HG03469 (cell line): ENCODE data around the gene L3MBTL2.

Experiments used
- ATAC-seq: cut with Tn5 transposase; IDR thresholded peaks from one replicate; pipeline ENCODE4 v1.9.1; 2021; ENCODE audit warnings: mild to moderate bottlenecking, moderate library complexity, moderate number of reproducible peaks; ENCODE audit not compliant: unreplicated experiment

The L3MBTL2 gene

GRCh38 chr22:41264408-41264941, 59.4 kb downstream of the L3MBTL2 start:
- ATAC-seq, result no peak

GRCh38 chr22:41267958-41268357, 62.8 kb downstream of the L3MBTL2 start:
- ATAC-seq, result no peak

DNA sequence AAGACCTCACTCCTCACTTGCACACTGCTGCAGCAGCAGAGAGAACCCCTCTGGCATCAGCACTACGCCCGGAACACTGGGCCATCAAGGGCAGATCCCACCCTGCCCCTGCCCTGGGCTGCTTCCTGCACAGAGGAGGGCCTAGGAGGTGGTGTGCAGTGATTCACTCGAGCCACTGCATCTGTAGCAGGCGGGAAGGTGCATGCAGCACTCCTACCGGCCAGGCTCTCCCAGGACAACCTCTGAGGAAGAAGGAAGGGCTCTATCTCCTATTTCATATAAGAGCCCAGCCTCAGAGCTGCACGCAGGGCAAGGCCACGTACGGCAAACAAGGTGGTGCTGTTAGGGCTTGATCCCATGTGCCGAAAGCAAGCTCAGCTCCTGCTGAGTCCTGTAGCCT, 66.7 kb downstream of the L3MBTL2 start:
- ATAC-seq, result no peak

DNA sequence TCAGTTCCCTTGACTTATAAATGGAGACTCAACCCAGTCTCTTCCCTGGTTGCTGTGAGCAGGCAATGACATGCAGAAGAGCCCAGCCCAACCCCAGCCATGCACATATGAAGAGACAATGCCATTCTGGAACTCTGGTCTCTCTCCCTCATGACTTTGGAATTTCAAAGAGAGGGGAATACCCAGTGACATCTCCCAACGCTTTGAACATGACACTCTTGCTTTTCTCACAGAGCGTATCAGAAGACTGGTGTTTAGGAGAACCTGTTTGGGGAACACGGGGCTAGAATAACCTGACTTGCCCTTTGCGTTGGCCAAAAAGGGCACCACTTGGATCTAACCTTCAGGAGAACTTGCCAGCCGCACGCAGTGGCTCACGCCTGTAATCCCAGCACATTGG, 68.0 kb downstream of the L3MBTL2 start:
- ATAC-seq, result no peak

DNA sequence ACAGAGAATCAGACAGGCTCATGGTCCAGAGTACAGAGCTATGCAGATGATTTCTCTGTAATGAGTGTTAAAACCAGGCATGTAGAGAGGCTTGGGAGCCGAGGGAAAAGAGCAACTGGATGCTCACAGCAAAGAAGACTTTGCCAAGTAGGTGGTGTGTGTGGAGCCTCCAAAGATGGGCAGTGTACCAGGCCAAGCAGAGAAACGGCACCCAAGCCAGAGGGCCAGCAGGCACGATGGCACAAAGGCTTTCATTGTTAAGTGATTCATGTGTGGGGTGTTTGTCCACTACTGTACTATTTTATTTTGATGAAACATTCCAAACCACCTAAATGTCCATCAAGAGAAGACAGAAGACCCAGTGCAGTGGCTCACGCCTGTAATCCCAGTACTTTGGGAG, 69.7 kb downstream of the L3MBTL2 start:
- ATAC-seq, result no peak

- no peak for ATAC-seq
These were observed 75.0 kb downstream of the L3MBTL2 start for GRCh38 chr22:41280065-41280464.

GRCh38 chr22:41280854-41281253, 75.7 kb downstream of the L3MBTL2 start:
- ATAC-seq, result no peak
